ENCODE data around the gene CHCHD2.

Gene CHCHD2

DNA sequence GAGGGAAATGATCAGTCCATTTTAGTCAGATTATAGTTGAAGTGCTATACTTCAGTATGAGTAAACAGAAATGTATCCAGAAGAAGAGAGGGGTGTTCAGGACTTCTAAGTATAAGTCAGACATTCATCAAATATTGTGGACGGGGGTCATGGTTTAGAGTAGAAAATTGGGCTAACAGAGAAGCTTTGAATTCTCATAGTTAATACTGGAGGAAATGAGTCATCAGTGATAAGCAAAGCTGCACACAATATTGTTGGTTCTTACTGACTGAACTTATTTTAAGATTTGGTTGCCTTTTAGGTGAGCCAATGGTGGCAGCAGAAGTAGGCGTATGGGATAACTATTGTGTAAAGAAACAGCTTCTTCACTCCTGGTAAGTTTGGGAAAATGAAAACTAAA, 43.9 kb downstream of the CHCHD2 start:
- peaks cover 66% of the 10 kb centered on the region for H3K36me3 ChIP-seq (ENCODE audit: control insufficient read depth, insufficient read depth, low read length)
- H3K4me3 ChIP-seq (ENCODE audit: low read depth, low read length), result no peak overlapping the region
- H3K9ac ChIP-seq (ENCODE audit: low read length), result no peak overlapping the region
- no peak overlapping the region for H3K27ac ChIP-seq (ENCODE audit: low read depth, low read length)
- H3K9me3 ChIP-seq (ENCODE audit: control insufficient read depth, insufficient read depth, low read depth, low read length), result no peaks in the 10 kb centered on the region
- no peaks in the 10 kb centered on the region for H3K27me3 ChIP-seq (ENCODE audit: control insufficient read depth, insufficient read depth, low read length)
- H3K4me1 ChIP-seq (ENCODE audit: control insufficient read depth, insufficient read depth, low read length), result peaks cover 5% of the 10 kb centered on the region; the same call in 1 of the 2 replicates

DNA sequence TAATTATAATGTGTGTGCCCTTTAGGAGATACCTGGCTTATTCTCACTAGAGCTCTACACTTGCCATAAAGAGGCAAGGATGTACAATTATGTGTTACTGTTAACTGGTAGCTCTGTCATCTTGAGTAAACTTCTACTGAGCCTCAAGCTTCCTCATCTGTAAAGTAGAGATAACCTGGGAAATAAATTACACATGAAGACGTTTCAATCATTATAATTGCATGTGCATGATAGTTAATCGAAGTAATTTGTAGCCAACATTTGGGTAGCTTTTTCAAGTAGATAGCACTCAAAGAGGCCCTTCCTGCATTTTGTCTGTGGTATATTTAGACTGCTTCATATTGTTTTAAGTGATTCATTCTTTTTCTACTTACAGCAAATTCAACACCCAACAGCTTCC, 52.3 kb downstream of the CHCHD2 start:
- Histone ChIP-seq H3K9me3 (ENCODE audit: control insufficient read depth, insufficient read depth, low read depth, low read length) (no peaks in the 10 kb centered on the region), H3K4me1 (ENCODE audit: control insufficient read depth, insufficient read depth, low read length) (peaks cover 3% of the 10 kb centered on the region; the same call in 1 of the 2 replicates), H3K4me3 (ENCODE audit: low read depth, low read length) (no peak overlapping the region), H3K27me3 (ENCODE audit: control insufficient read depth, insufficient read depth, low read length) (no peaks in the 10 kb centered on the region), H3K27ac (ENCODE audit: low read depth, low read length) (no peak overlapping the region), H3K36me3 (ENCODE audit: control insufficient read depth, insufficient read depth, low read length) (peaks cover 66% of the 10 kb centered on the region), H3K9ac (ENCODE audit: low read length) (no peak overlapping the region)

GRCh38 chr7:56053379-56053778, 52.9 kb downstream of the CHCHD2 start:
- Histone ChIP-seq H3K9me3 (ENCODE audit: control insufficient read depth, insufficient read depth, low read depth, low read length) (no peaks in the 10 kb centered on the region), H3K4me3 (ENCODE audit: low read depth, low read length) (no peak overlapping the region), H3K27ac (ENCODE audit: low read depth, low read length) (no peak overlapping the region), H3K36me3 (ENCODE audit: control insufficient read depth, insufficient read depth, low read length) (peaks cover 60% of the 10 kb centered on the region), H3K4me1 (ENCODE audit: control insufficient read depth, insufficient read depth, low read length) (peaks cover 3% of the 10 kb centered on the region; the same call in 1 of the 2 replicates), H3K9ac (ENCODE audit: low read length) (no peak overlapping the region), H3K27me3 (ENCODE audit: control insufficient read depth, insufficient read depth, low read length) (no peaks in the 10 kb centered on the region)

Data from HUES6 (cell line).